ENCODE data around the gene ECE1. TPM values are rescaled to one million over a fixed set of nuclear protein-coding genes. Genes with fewer than 3 reads are reported as not detected.
A peak's percentile ranks its signal among the peaks of the same experiment; 100 is the strongest.

The ECE1 gene
- total and polyA plus RNA-seq, 2 donors (not counting 3 experiments of a cell fraction or from before 2014, with no cell fraction given) = 437 to 562 TPM

GRCh38 chr1:21267191-21268077 lies 22.8 kb downstream of the ECE1 start:
- intact Hi-C loops (cut with micrococcal nuclease) = no loop called here
- CTCF ChIA-PET = interaction anchor here (0.7 to 6.1 kb wide), 6 partner anchors 10 to 101 kb away, joined by 3 to 298 read pairs (median 31); no protein-coding TSS in a partner anchor

More at GRCh38 chr1:21267191-21268077, 22.8 kb downstream of the ECE1 start:
- dilution Hi-C loops (cut with MboI; ENCODE audit: extremely low pct_ligation_motif_present, low sequenced_read_pairs) = no loop called here
- H3K4me2 ChIP-seq (ENCODE audit: insufficient read depth, low read length) = no peak overlapping the region
- peaks cover 30 to 55% of the 10 kb centered on the region in 2 experiments for H3K36me3 ChIP-seq (ENCODE audit: control insufficient read depth in 2 of 2, extremely low read depth in 1 of 2, insufficient read depth in 2 of 2, low read length in 2 of 2)
- H3K9me1 ChIP-seq (replicated peaks; ENCODE audit: control insufficient read depth, extremely low read depth, insufficient read depth, low read length) = no peaks in the 10 kb centered on the region
- H3K9ac ChIP-seq (replicated peaks; ENCODE audit: extremely low read depth, insufficient read depth, low read length) = no peak overlapping the region
- TF ChIP-seq POLR2AphosphoS5 (IDR thresholded peaks at IDR 0.05; ENCODE audit: insufficient read depth, low read depth, low read length) (no peak), CTCF (IDR thresholded peaks at IDR 0.05; ENCODE audit: extremely low read depth in 1 of 2, insufficient read depth in 1 of 2, low read depth in 1 of 2, low read length in 2 of 2) (no peak), GATA2 (IDR thresholded peaks at IDR 0.05; ENCODE audit: insufficient read depth, insufficient read length, low read depth, low read length) (no peak), MAX (IDR thresholded peaks at IDR 0.05; ENCODE audit: insufficient read depth, insufficient read length) (no peak), JUN (IDR thresholded peaks at IDR 0.05; ENCODE audit: borderline replicate concordance, insufficient read depth, insufficient read length, low read depth) (no peak), POLR2A (IDR thresholded peaks at IDR 0.05; ENCODE audit: low read depth, low read length) (no peak), EZH2 (IDR thresholded peaks at IDR 0.05; ENCODE audit: borderline replicate concordance, low read depth, low read length, severe bottlenecking) (no peak), MYC (IDR thresholded peaks at IDR 0.05; ENCODE audit: low read depth, low read length) (no peak), FOS (IDR thresholded peaks at IDR 0.05; ENCODE audit: borderline replicate concordance, insufficient read depth, low read length) (no peak)
- peaks cover 67% of the 10 kb centered on the region for H3K4me1 ChIP-seq (ENCODE audit: control insufficient read depth, extremely low read depth, insufficient read depth, low read length)
- peaks cover 80% of the 10 kb centered on the region for H3K79me2 ChIP-seq (ENCODE audit: control insufficient read depth, insufficient read depth, low read length)
- H3K27me3 ChIP-seq (ENCODE audit: control insufficient read depth in 2 of 2, insufficient read depth in 2 of 2, low read length in 2 of 2) = no peaks in the 10 kb centered on the region
- FAIRE-seq (peak; percentile 28), DNase-seq (ENCODE audit: low read depth, low spot score) (no peak)
- no peaks in the 10 kb centered on the region for H3K9me3 ChIP-seq (replicated peaks; ENCODE audit: control insufficient read depth, insufficient read depth, low read length)
- no peak overlapping the region for H2AFZ ChIP-seq (ENCODE audit: low read depth, low read length)
- H3K4me3 ChIP-seq (replicated peaks in 1 of 3; ENCODE audit: insufficient read depth in 1 of 3, low read depth in 1 of 3, low read length in 3 of 3) = no peak overlapping the region
- H3K27ac ChIP-seq (ENCODE audit: insufficient read depth, low read depth, low read length) = no peak overlapping the region
- POLR2A ChIA-PET = no interaction called here
- no peaks in the 10 kb centered on the region for H4K20me1 ChIP-seq (replicated peaks; ENCODE audit: control insufficient read depth, extremely low read depth, insufficient read depth, low read length)
- BruUV-seq (replicated peaks) = no TSS peak
